Naive thymus-derived CD8-positive, alpha-beta T cell (primary cell): Measurements from ENCODE around the gene ERBB3. TPM values are rescaled to one million over a fixed set of nuclear protein-coding genes. Genes with fewer than 3 reads are reported as not detected.
"Not testable (repeated sequence)": the region's sequence is repeated elsewhere in the genome, so short reads cannot be mapped to it uniquely, and the experiment has no call there.

Experiments used
- ATAC-seq, 2 donors: fragments of 150-1000 bp; cut with Tn5 transposase in 1 of 2; sonication (Bioruptor Pico), chemical (Tn5 transposase) in 1 of 2; 1 replicate in 1 of 2; 2 replicates in 1 of 2; pipeline ENCODE4 v1.10.0; 2021; ENCODE audit warnings: mild to moderate bottlenecking in 2 of 2, moderate library complexity in 2 of 2
- POLR2A ChIA-PET: fragments of 350-600 bp; sonication (Branson Sonifier 250); formaldehyde crosslinking; loops from one replicate; lab custom pipeline; 2021; ENCODE audit warnings: antibody characterized with exemption; lab: Charles Lee
- DNase-seq, 10 donors: peaks; one replicate each; pipeline versions ENCODE4 v3.0.0 to v3.0.0-alpha.2; 2020 to 2022
- H3K27ac Mint-ChIP-seq, 10 donors: one replicate each; pipeline ENCODE4 v1.8.0; 2020 to 2022; ENCODE audit warnings: mild to moderate bottlenecking in 10 of 10, mixed read lengths in 10 of 10, moderate library complexity in 4 of 10, inconsistent platforms in 1 of 10
- H3K27me3 Mint-ChIP-seq, 5 donors: one replicate each; pipeline ENCODE4 v1.8.0; 2021 to 2022; ENCODE audit warnings: mixed read lengths in 5 of 5
- H3K36me3 Mint-ChIP-seq, 3 donors: one replicate each; pipeline ENCODE4 v1.8.0; 2020 to 2022; ENCODE audit warnings: mixed read lengths in 3 of 3, mild to moderate bottlenecking in 2 of 3, inconsistent platforms in 1 of 3
- H3K4me1 Mint-ChIP-seq, 4 donors: one replicate each; pipeline ENCODE4 v1.8.0; 2021 to 2022; ENCODE audit warnings: mixed read lengths in 4 of 4
- H3K4me3 Mint-ChIP-seq, 10 donors: one replicate each; pipeline ENCODE4 v1.8.0; 2020 to 2022; ENCODE audit warnings: mild to moderate bottlenecking in 10 of 10, mixed read lengths in 10 of 10, moderate library complexity in 6 of 10, inconsistent platforms in 1 of 10
- H3K9me3 Mint-ChIP-seq, 9 donors: one replicate each; pipeline ENCODE4 v1.8.0; 2020 to 2022; ENCODE audit warnings: mixed read lengths in 9 of 9, mild to moderate bottlenecking in 3 of 9, inconsistent platforms in 1 of 9, moderate library complexity in 1 of 9
- polyA plus RNA-seq, 3 donors: library from polyadenylated mRNA; unstranded; fragments of 300-500 nt; fragmentation: Illumina TruSeq; gene quantifications; one replicate each; pipeline ENCODE4 v1.2.3, GENCODE V29; 2021
- total RNA-seq, 8 experiments: library from RNA in 2 of 8; stranded (reverse) in 2 of 8; gene quantifications; one replicate each; pipeline ENCODE4 v1.2.3 and lab custom pipeline; 2021 to 2026

Gene ERBB3
- total RNA-seq (10 to 100 TPM; 22.7 to 26.0 TPM), polyA plus RNA-seq (1 to 10 TPM; 1.3 to 3.3 (median 1.7) TPM), total RNA-seq (lab: John Stamatoyannopoulos, UW) (0.49 to 113 (median 2.0) reads per million in 6 experiments)

- peaks cover 0 to 6% (median 0%) of the 10 kb centered on the region in 5 donors for H3K27me3 Mint-ChIP-seq
- H3K4me3 Mint-ChIP-seq: peak within 1 kb of the TSS; percentile 81 to 91 (median 86)
- DNase-seq (peak; percentile 12 to 70 (median 42)), ATAC-seq (peak; percentile 68 to 74)
- no peaks in the 10 kb centered on the region for H3K36me3 Mint-ChIP-seq
- H3K27ac Mint-ChIP-seq: peak within 1 kb of the TSS in 6 of 10 donors; percentile 19 to 66 (median 47)
- POLR2A ChIA-PET: interaction anchor here (1.0 to 6.0 kb wide), 7 partner anchors 22 to 250 kb away, joined by 3 to 100 read pairs (median 6); partner anchors contain the start of genes DNAJC14, PA2G4, RNF41 and RPL41
- peaks cover 0 to 14% (median 10%) of the 10 kb centered on the region in 4 donors for H3K4me1 Mint-ChIP-seq
- no peaks in the 10 kb centered on the region for H3K9me3 Mint-ChIP-seq
These were observed at the start of gene ERBB3 for GRCh38 chr12:56079723-56080555. Gene ERBB3 (plus strand): TSS chr12:56080165. CDS start chr12:56080301, 136 bp downstream.

- peak in 2 of 10 donors; percentile 12 to 41 for DNase-seq
- ATAC-seq: peak; percentile 69 to 87
- no peaks in the 10 kb centered on the region for H3K9me3 Mint-ChIP-seq
- no peaks in the 10 kb centered on the region for H3K27me3 Mint-ChIP-seq
- POLR2A ChIA-PET: interaction anchor here (0.6 to 1.2 kb wide), 2 partner anchors 8 to 25 kb away, joined by 3 to 4 read pairs; no protein-coding TSS in a partner anchor
- peak overlapping the region in 9 of 10 donors; percentile 6 to 65 (median 44) for H3K4me3 Mint-ChIP-seq
- H3K36me3 Mint-ChIP-seq: peaks cover 0 to 50% (median 13%) of the 10 kb centered on the region in 3 donors
- H3K27ac Mint-ChIP-seq: peak overlapping the region; percentile 67 to 97 (median 82)
- H3K4me1 Mint-ChIP-seq: peaks cover 10 to 48% (median 23%) of the 10 kb centered on the region in 4 donors
These were observed 48.0 kb upstream of the ERBB3 start for GRCh38 chr12:56031987-56032386.

GRCh38 chr12:56034586-56035332 is 45.2 kb upstream of the ERBB3 start:
- Mint-ChIP-seq H3K36me3 (peaks cover 0 to 32% (median 13%) of the 10 kb centered on the region in 3 donors), H3K4me1 (peaks cover 8 to 36% (median 24%) of the 10 kb centered on the region in 4 donors), H3K27me3 (no peaks in the 10 kb centered on the region), H3K9me3 (no peaks in the 10 kb centered on the region), H3K27ac (peak overlapping the region in 9 of 10 donors; percentile 46 to 85 (median 76)), H3K4me3 (peak overlapping the region in 7 of 10 donors; percentile 10 to 69 (median 33))
- POLR2A ChIA-PET: no interaction called here
- DNase-seq (peak in 4 of 10 donors; percentile 19 to 32 (median 24)), ATAC-seq (peak; percentile 51 to 79)

GRCh38 chr12:56037161-56037560 is 42.8 kb upstream of the ERBB3 start:
- Mint-ChIP-seq H3K27ac (peak overlapping the region in 5 of 10 donors; percentile 1 to 81 (median 29)), H3K4me3 (no peak overlapping the region), H3K27me3 (no peaks in the 10 kb centered on the region), H3K36me3 (peaks cover 4 to 28% (median 14%) of the 10 kb centered on the region in 3 donors), H3K4me1 (peaks cover 9 to 36% (median 27%) of the 10 kb centered on the region in 4 donors), H3K9me3 (no peaks in the 10 kb centered on the region)
- POLR2A ChIA-PET: interaction anchor here (0.6 to 1.4 kb wide), 4 partner anchors 10 to 219 kb away, joined by 3 to 4 read pairs (median 4); partner anchors contain the start of genes ORMDL2 and RAB5B
- ATAC-seq: no peak
- DNase-seq: no peak

GRCh38 chr12:56038022-56038655 is 41.8 kb upstream of the ERBB3 start:
- H3K27me3 Mint-ChIP-seq: no peaks in the 10 kb centered on the region
- peaks cover 5 to 28% (median 15%) of the 10 kb centered on the region in 3 donors for H3K36me3 Mint-ChIP-seq
- no peak for DNase-seq
- H3K4me1 Mint-ChIP-seq: peaks cover 10 to 38% (median 29%) of the 10 kb centered on the region in 4 donors
- H3K9me3 Mint-ChIP-seq: no peaks in the 10 kb centered on the region
- peak overlapping the region in 5 of 10 donors; percentile 4 to 86 (median 68) for H3K27ac Mint-ChIP-seq
- ATAC-seq: no peak
- POLR2A ChIA-PET: interaction anchor here (0.6 to 1.4 kb wide), 4 partner anchors 9 to 220 kb away, joined by 3 to 4 read pairs (median 3); partner anchors contain the start of genes ORMDL2 and RAB5B
- H3K4me3 Mint-ChIP-seq: peak overlapping the region in 1 of 10 donors; percentile 59

GRCh38 chr12:56040151-56040550 is 39.8 kb upstream of the ERBB3 start:
- H3K27ac Mint-ChIP-seq: peak overlapping the region in 5 of 10 donors; percentile 41 to 99 (median 53)
- peak overlapping the region in 1 of 10 donors; percentile 98 for H3K4me3 Mint-ChIP-seq
- POLR2A ChIA-PET: interaction anchor here (0.6 to 2.8 kb wide), 11 partner anchors 9 to 1541 kb away, joined by 3 to 24 read pairs (median 4); partner anchors contain the start of genes DNAJC14, PA2G4, RAB5B and SUOX
- H3K27me3 Mint-ChIP-seq: no peaks in the 10 kb centered on the region
- peaks cover 5 to 40% (median 18%) of the 10 kb centered on the region in 3 donors for H3K36me3 Mint-ChIP-seq
- no peak for DNase-seq
- H3K4me1 Mint-ChIP-seq: peaks cover 13 to 36% (median 31%) of the 10 kb centered on the region in 4 donors
- no peaks in the 10 kb centered on the region for H3K9me3 Mint-ChIP-seq
- ATAC-seq: no peak

- DNase-seq: no peak
- H3K4me3 Mint-ChIP-seq: peak overlapping the region; percentile 90 to 100 (median 99)
- ATAC-seq: peak in 1 of 2 donors; percentile 0
- H3K36me3 Mint-ChIP-seq: peaks cover 5 to 38% (median 12%) of the 10 kb centered on the region in 3 donors
- POLR2A ChIA-PET: interaction anchor here (0.5 to 2.8 kb wide), 14 partner anchors 8 to 448 kb away, joined by 3 to 24 read pairs (median 4); partner anchors contain the start of genes DNAJC14, PA2G4, RAB5B and SUOX
- H3K27me3 Mint-ChIP-seq: no peaks in the 10 kb centered on the region
- peak overlapping the region; percentile 95 to 100 (median 99) for H3K27ac Mint-ChIP-seq
- peaks cover 13 to 33% (median 28%) of the 10 kb centered on the region in 4 donors for H3K4me1 Mint-ChIP-seq
- no peaks in the 10 kb centered on the region for H3K9me3 Mint-ChIP-seq
These were observed 38.9 kb upstream of the ERBB3 start for GRCh38 chr12:56040963-56041551.

GRCh38 chr12:56041552-56042429 is 38.2 kb upstream of the ERBB3 start, which contains the start of gene RPS26:
Gene RPS26 (plus strand): TSS chr12:56041918. CDS start chr12:56042167, 249 bp downstream.
- H3K36me3 Mint-ChIP-seq: peaks cover 5 to 38% (median 12%) of the 10 kb centered on the region in 3 donors
- H3K27me3 Mint-ChIP-seq: no peaks in the 10 kb centered on the region
- POLR2A ChIA-PET: interaction anchor here (0.8 to 2.8 kb wide), 7 partner anchors 9 to 304 kb away, joined by 3 to 24 read pairs (median 5); partner anchors contain the start of genes DNAJC14, PA2G4, SUOX and ZC3H10
- ATAC-seq (peak; percentile 89), DNase-seq (peak; percentile 81 to 98 (median 90))
- H3K27ac Mint-ChIP-seq: peak within 1 kb of the TSS; percentile 95 to 100 (median 99)
- H3K4me1 Mint-ChIP-seq: peaks cover 13 to 37% (median 32%) of the 10 kb centered on the region in 4 donors
- H3K9me3 Mint-ChIP-seq: no peaks in the 10 kb centered on the region
- H3K4me3 Mint-ChIP-seq: peak within 1 kb of the TSS; percentile 90 to 100 (median 99)

- Mint-ChIP-seq H3K4me3 (peak overlapping the region; percentile 90 to 100 (median 99)), H3K36me3 (peaks cover 5 to 38% (median 12%) of the 10 kb centered on the region in 3 donors), H3K4me1 (peaks cover 13 to 40% (median 33%) of the 10 kb centered on the region in 4 donors), H3K27ac (peak overlapping the region; percentile 95 to 100 (median 99))
- H3K27me3 Mint-ChIP-seq, H3K9me3 Mint-ChIP-seq, DNase-seq, POLR2A ChIA-PET: not testable (repeated sequence)
- peak in 1 of 2 donors; percentile 2 for ATAC-seq
These were observed 37.5 kb upstream of the ERBB3 start for GRCh38 chr12:56042430-56042813.

GRCh38 chr12:56042843-56043242 is 37.1 kb upstream of the ERBB3 start:
- Mint-ChIP-seq H3K27ac (peak overlapping the region; percentile 95 to 100 (median 99)), H3K4me1 (peaks cover 13 to 40% (median 33%) of the 10 kb centered on the region in 4 donors), H3K36me3 (peaks cover 5 to 38% (median 12%) of the 10 kb centered on the region in 3 donors), H3K9me3 (no peaks in the 10 kb centered on the region), H3K27me3 (no peaks in the 10 kb centered on the region), H3K4me3 (peak overlapping the region; percentile 90 to 100 (median 99))
- ATAC-seq: no peak
- POLR2A ChIA-PET: interaction anchor here (1.0 to 2.6 kb wide), 3 partner anchors 10 to 95 kb away, joined by 4 to 25 read pairs (median 4); partner anchors contain the start of gene PA2G4
- DNase-seq: no peak
